Endothelial cell of umbilical vein (primary cell): ENCODE measurements around the gene CASR. TPM values are rescaled to one million over a fixed set of nuclear protein-coding genes. Genes with fewer than 3 reads are reported as not detected.
A peak's percentile ranks its signal among the peaks of the same experiment; 100 is the strongest.

Source experiments
- BruUV-seq: library from RNA; stranded (reverse); fragments of 400-500 nt; replicated peaks from 2 replicates; lab custom pipeline; 2021; lab: Mats Ljungman, UMichigan
- CTCF ChIA-PET: fragments of 300-600, 350-600 bp; sonication (Branson Sonifier 250); formaldehyde crosslinking; loops from one replicate; lab custom pipeline; 2021; ENCODE audit warnings: antibody characterized with exemption, inconsistent platforms; lab: Charles Lee
- POLR2A ChIA-PET: fragments of 300-600, 350-600 bp; sonication (Branson Sonifier 250); formaldehyde crosslinking; loops from one replicate; lab custom pipeline; 2021; ENCODE audit warnings: antibody characterized with exemption, inconsistent platforms; lab: Charles Lee
- DNase-seq: peaks from one replicate; pipeline ENCODE4 v3.0.0-alpha.2; 2011; ENCODE audit warnings: low read depth, low spot score
- FAIRE-seq: peaks from 2 replicates; lab custom pipeline; 2011; peaks lifted over from hg19 to GRCh38; lab: Jason Lieb, UNC
- H2AFZ ChIP-seq: 2 replicates; pipeline ENCODE4 v1.6.0; 2012; ENCODE audit warnings: low read depth, low read length, control low read depth, inconsistent platforms
- H3K27ac ChIP-seq: 2 replicates; pipeline ENCODE4 v1.5.1; 2011; ENCODE audit warnings: low read depth, mild to moderate bottlenecking, control low read depth, low read length, moderate library complexity; ENCODE audit not compliant: insufficient read depth
- H3K27me3 ChIP-seq, 2 experiments: 2 replicates each; pipeline versions ENCODE4 v1.6.0 to v1.6.1; 2011; ENCODE audit warnings: low read length in 2 of 2, mixed read lengths in 1 of 2; ENCODE audit not compliant: control insufficient read depth in 2 of 2, insufficient read depth in 2 of 2
- H3K36me3 ChIP-seq, 2 experiments: 2 replicates in 1 of 2; 3 replicates in 1 of 2; pipeline ENCODE4 v1.5.1; 2011; ENCODE audit warnings: low read length in 2 of 2, mild to moderate bottlenecking in 1 of 2, moderate library complexity in 1 of 2; ENCODE audit not compliant: control insufficient read depth in 2 of 2, insufficient read depth in 2 of 2; ENCODE audit errors: extremely low read depth in 1 of 2
- H3K4me1 ChIP-seq: 3 replicates; pipeline ENCODE4 v1.5.1; 2011; ENCODE audit warnings: mild to moderate bottlenecking, low read length; ENCODE audit not compliant: control insufficient read depth, insufficient read depth; ENCODE audit errors: extremely low read depth
- H3K4me2 ChIP-seq: 2 replicates; pipeline ENCODE4 v1.6.1; 2011; ENCODE audit warnings: low read length, control low read depth, mixed read lengths; ENCODE audit not compliant: insufficient read depth
- H3K4me3 ChIP-seq, 3 experiments: fragments of 200-600 bp in 1 of 3; sonication (generic), shearing (Covaris generic) in 1 of 3; replicated peaks in 1 of 3; 2 replicates each; pipeline ENCODE4 v1.5.1; 2011 to 2016; ENCODE audit warnings: control low read depth in 3 of 3, low read length in 3 of 3, mild to moderate bottlenecking in 2 of 3, inconsistent platforms in 1 of 3, low read depth in 1 of 3, moderate library complexity in 1 of 3; ENCODE audit not compliant: insufficient read depth in 1 of 3
- H3K79me2 ChIP-seq: 2 replicates; pipeline ENCODE4 v1.6.0; 2012; ENCODE audit warnings: low read length, inconsistent platforms; ENCODE audit not compliant: control insufficient read depth, insufficient read depth
- H3K9ac ChIP-seq: replicated peaks from 2 replicates; pipeline ENCODE3; 2011; ENCODE audit warnings: low read length, control low read depth; ENCODE audit not compliant: insufficient read depth; ENCODE audit errors: extremely low read depth
- H3K9me1 ChIP-seq: replicated peaks from 3 replicates; pipeline ENCODE4 v1.6.0; 2011; ENCODE audit warnings: mild to moderate bottlenecking, low read length; ENCODE audit not compliant: control insufficient read depth, insufficient read depth; ENCODE audit errors: extremely low read depth
- H3K9me3 ChIP-seq: replicated peaks from 2 replicates; pipeline ENCODE4 v1.5.1; 2012; ENCODE audit warnings: low read length, inconsistent platforms; ENCODE audit not compliant: control insufficient read depth, insufficient read depth
- H4K20me1 ChIP-seq: replicated peaks from 2 replicates; pipeline ENCODE3; 2011; ENCODE audit warnings: mild to moderate bottlenecking, low read length; ENCODE audit not compliant: control insufficient read depth, insufficient read depth; ENCODE audit errors: extremely low read depth
- CTCF ChIP-seq, 2 donors: IDR thresholded peaks; 1 replicate in 1 of 2; 2 replicates in 1 of 2; pipeline ENCODE4 v1.5.1; 2011; ENCODE audit warnings: low read length in 2 of 2, mild to moderate bottlenecking in 2 of 2, moderate library complexity in 2 of 2, control low read depth in 1 of 2, inconsistent platforms in 1 of 2, low read depth in 1 of 2; ENCODE audit not compliant: insufficient read depth in 1 of 2; ENCODE audit errors: extremely low read depth in 1 of 2
- FOS ChIP-seq: IDR thresholded peaks from 2 replicates; pipeline ENCODE4 v1.6.1; 2011; ENCODE audit warnings: mild to moderate bottlenecking, low read length, moderate library complexity, borderline replicate concordance; ENCODE audit not compliant: insufficient read depth
- GATA2 ChIP-seq: IDR thresholded peaks from 2 replicates; pipeline ENCODE4 v1.7.0; 2011; ENCODE audit warnings: low read depth, mild to moderate bottlenecking, moderate library complexity, mixed read lengths, low read length; ENCODE audit not compliant: insufficient read length, insufficient read depth
- JUN ChIP-seq: IDR thresholded peaks from 2 replicates; pipeline ENCODE4 v1.6.1; 2011; ENCODE audit warnings: borderline replicate concordance, low read depth; ENCODE audit not compliant: insufficient read length, insufficient read depth
- MYC ChIP-seq: IDR thresholded peaks from one replicate; pipeline ENCODE4 v1.6.1; 2011; ENCODE audit warnings: mild to moderate bottlenecking, low read depth, low read length
- dilution Hi-C: fragments of 300-500 bp; cut with MboI; formaldehyde crosslinking; loops from one replicate; pipeline ENCODE4 v1.15.0; 2019; ENCODE audit warnings: low sequenced_read_pairs; ENCODE audit not compliant: extremely low pct_ligation_motif_present
- intact Hi-C: fragments of 100-400 bp; cut with micrococcal nuclease; formaldehyde crosslinking; loops from one replicate; pipeline ENCODE4 v1.10.0; 2022
- polyA plus RNA-seq, 4 experiments: library from polyadenylated mRNA; depleted of rRNA in 3 of 4; stranded (reverse) in 3 of 4; unstranded in 1 of 4; fragments of >200 nt; gene quantifications; 2 replicates each; pipeline versions ENCODE4 v1.2.1 to v1.2.3, GENCODE V29; 2011 to 2012; ENCODE audit warnings: missing spikeins in 1 of 4
- total RNA-seq: library from RNA; stranded (reverse); gene quantifications from 2 replicates; pipeline ENCODE4 v1.2.3, GENCODE V29; 2021
- TF ChIP-seq, protein P1 (sequence below): IDR thresholded peaks from 2 replicates; pipeline ENCODE4 v1.6.1; 2011; ENCODE audit not compliant: insufficient read depth, insufficient read length

The CASR gene
- total and polyA plus RNA-seq, 2 donors (not counting 3 experiments of a cell fraction or from before 2014, with no cell fraction given), result not detected

DNA sequence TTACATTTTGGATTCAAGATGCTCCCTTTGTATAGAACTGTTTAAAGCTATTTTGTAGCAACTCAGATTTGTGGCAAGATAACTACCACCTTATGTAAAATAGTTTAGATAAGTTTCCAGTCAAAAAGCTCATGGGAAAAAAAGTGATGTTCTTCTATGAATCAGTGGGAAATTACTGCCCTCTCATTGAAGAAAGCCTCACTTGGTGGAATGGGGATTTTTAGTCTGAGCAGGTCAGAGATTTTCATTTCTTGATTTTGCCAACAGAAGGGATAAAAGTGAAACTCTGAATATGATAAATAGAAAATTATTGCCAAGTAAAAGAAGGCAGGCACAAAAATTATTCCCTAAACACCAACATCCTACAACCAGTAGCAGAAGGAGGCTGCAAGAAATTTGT lies 115.7 kb downstream of the CASR start:
- no TSS peak for BruUV-seq
- dilution Hi-C loops (no loop called here), intact Hi-C loops (loop anchor here (1.0 kb wide), 1 partner anchor 198 kb away; no protein-coding TSS in a partner anchor)
- FAIRE-seq (no peak), DNase-seq (no peak)
- no peak overlapping the region for H3K27ac ChIP-seq
- H3K4me2 ChIP-seq, result no peak overlapping the region
- ChIA-PET POLR2A (no interaction called here), CTCF (interaction anchor here (1.8 to 3.6 kb wide), 3 partner anchors 29 to 753 kb away, joined by 4 to 39 read pairs (median 34); partner anchors contain the start of gene POLQ)
- no peak for TF ChIP-seq FOS
- TF ChIP-seq, protein P1, sequence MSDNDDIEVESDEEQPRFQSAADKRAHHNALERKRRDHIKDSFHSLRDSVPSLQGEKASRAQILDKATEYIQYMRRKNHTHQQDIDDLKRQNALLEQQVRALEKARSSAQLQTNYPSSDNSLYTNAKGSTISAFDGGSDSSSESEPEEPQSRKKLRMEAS, result no peak
- no peak for TF ChIP-seq GATA2
- TF ChIP-seq MYC, result no peak
- H3K4me3 ChIP-seq, result no peak overlapping the region
- no peak overlapping the region for H3K9ac ChIP-seq
- H4K20me1 ChIP-seq, result no peaks in the 10 kb centered on the region
- H3K27me3 ChIP-seq, result peaks cover 0 to 1% of the 10 kb centered on the region in 2 experiments
- no peaks in the 10 kb centered on the region for H3K36me3 ChIP-seq
- no peaks in the 10 kb centered on the region for H3K9me3 ChIP-seq
- no peaks in the 10 kb centered on the region for H3K79me2 ChIP-seq
- no peak overlapping the region for H2AFZ ChIP-seq
- no peaks in the 10 kb centered on the region for H3K4me1 ChIP-seq
- H3K9me1 ChIP-seq, result no peaks in the 10 kb centered on the region

GRCh38 chr3:122299872-122300460 lies 116.5 kb downstream of the CASR start:
- intact Hi-C loops, result loop anchor here (1.0 to 2.0 kb wide), 3 partner anchors 199 to 754 kb away; no protein-coding TSS in a partner anchor

More at GRCh38 chr3:122299872-122300460, 116.5 kb downstream of the CASR start:
- FAIRE-seq (peak; percentile 21), DNase-seq (peak; percentile 17)
- Histone ChIP-seq H4K20me1 (no peaks in the 10 kb centered on the region), H3K4me2 (no peak overlapping the region), H3K4me3 (no peak overlapping the region), H3K9me1 (no peaks in the 10 kb centered on the region), H3K9ac (no peak overlapping the region), H3K36me3 (no peaks in the 10 kb centered on the region), H3K79me2 (no peaks in the 10 kb centered on the region), H2AFZ (no peak overlapping the region), H3K9me3 (no peaks in the 10 kb centered on the region), H3K27ac (no peak overlapping the region), H3K27me3 (peaks cover 0 to 1% of the 10 kb centered on the region in 2 experiments), H3K4me1 (no peaks in the 10 kb centered on the region)
- dilution Hi-C loops, result no loop called here
- TF ChIP-seq JUN (no peak), CTCF (IDR thresholded peaks at IDR 0.05; ENCODE audit: extremely low read depth in 1 of 2, insufficient read depth in 1 of 2, low read depth in 1 of 2, low read length in 2 of 2) (peak; percentile 40 to 42)
- CTCF ChIA-PET, result interaction anchor here (0.6 to 3.6 kb wide), 7 partner anchors 14 to 753 kb away, joined by 3 to 39 read pairs (median 4); partner anchors contain the start of gene POLQ
- POLR2A ChIA-PET, result no interaction called here
- BruUV-seq, result no TSS peak
